HUES48 (cell line): ENCODE data around the gene ABCG1.

Source experiments
- H3K27ac ChIP-seq: one replicate; pipeline ENCODE4 v1.7.0; 2013; ENCODE audit warnings: low read depth, low read length, inconsistent platforms
- H3K27me3 ChIP-seq: 2 replicates; pipeline ENCODE4 v1.6.1; 2013; ENCODE audit warnings: mild to moderate bottlenecking, low read length; ENCODE audit not compliant: control insufficient read depth, insufficient read depth
- H3K36me3 ChIP-seq: 2 replicates; pipeline ENCODE4 v1.6.1; 2013; ENCODE audit warnings: low read length; ENCODE audit not compliant: control insufficient read depth, insufficient read depth
- H3K4me1 ChIP-seq: 2 replicates; pipeline ENCODE4 v1.6.1; 2013; ENCODE audit warnings: mild to moderate bottlenecking, low read length; ENCODE audit not compliant: control insufficient read depth, insufficient read depth
- H3K4me3 ChIP-seq: 2 replicates; pipeline ENCODE4 v1.5.1; 2013; ENCODE audit warnings: mild to moderate bottlenecking, low read depth, low read length
- H3K9ac ChIP-seq: 2 replicates; pipeline ENCODE4 v1.6.1; 2013; ENCODE audit warnings: mild to moderate bottlenecking, low read depth, low read length, moderate library complexity
- H3K9me3 ChIP-seq: 2 replicates; pipeline ENCODE4 v1.6.1; 2013; ENCODE audit warnings: low read length; ENCODE audit not compliant: control insufficient read depth, insufficient read depth

ABCG1 gene

GRCh38 chr21:42311816-42312625 lies 93.1 kb downstream of the ABCG1 start:
- Histone ChIP-seq H3K4me3 (no peak overlapping the region), H3K9me3 (no peaks in the 10 kb centered on the region), H3K4me1 (peaks cover 21% of the 10 kb centered on the region), H3K27me3 (no peaks in the 10 kb centered on the region), H3K36me3 (no peaks in the 10 kb centered on the region), H3K27ac (no peak overlapping the region), H3K9ac (no peak overlapping the region)

DNA sequence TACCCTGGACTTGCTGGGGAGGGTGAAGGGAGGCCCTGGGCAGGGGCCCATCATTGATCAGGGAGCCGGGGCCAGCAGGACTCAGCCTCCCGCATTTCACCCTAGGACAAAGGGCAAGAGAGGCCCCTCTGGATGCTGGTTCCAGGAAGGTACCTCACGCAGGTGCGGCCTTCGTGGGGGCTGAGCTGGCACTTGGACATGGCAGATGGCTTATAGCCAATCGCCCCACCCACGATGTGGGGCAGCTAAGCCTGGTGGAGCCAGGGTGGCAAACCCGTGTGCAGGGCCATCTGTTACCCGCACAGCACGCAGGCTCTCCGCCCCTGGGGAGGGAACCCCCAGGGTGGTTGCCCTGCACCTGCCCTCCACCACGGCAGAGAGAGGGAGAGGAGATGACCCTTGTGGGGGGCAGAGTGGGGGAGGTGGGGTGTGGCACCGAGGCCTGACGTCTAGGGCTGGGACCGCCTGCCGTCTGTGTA lies 93.7 kb downstream of the ABCG1 start:
- H3K9ac ChIP-seq = no peak overlapping the region
- peaks cover 27% of the 10 kb centered on the region for H3K4me1 ChIP-seq
- no peak overlapping the region for H3K27ac ChIP-seq
- H3K36me3 ChIP-seq = no peaks in the 10 kb centered on the region
- H3K9me3 ChIP-seq = no peaks in the 10 kb centered on the region
- H3K4me3 ChIP-seq = no peak overlapping the region
- H3K27me3 ChIP-seq = no peaks in the 10 kb centered on the region

DNA sequence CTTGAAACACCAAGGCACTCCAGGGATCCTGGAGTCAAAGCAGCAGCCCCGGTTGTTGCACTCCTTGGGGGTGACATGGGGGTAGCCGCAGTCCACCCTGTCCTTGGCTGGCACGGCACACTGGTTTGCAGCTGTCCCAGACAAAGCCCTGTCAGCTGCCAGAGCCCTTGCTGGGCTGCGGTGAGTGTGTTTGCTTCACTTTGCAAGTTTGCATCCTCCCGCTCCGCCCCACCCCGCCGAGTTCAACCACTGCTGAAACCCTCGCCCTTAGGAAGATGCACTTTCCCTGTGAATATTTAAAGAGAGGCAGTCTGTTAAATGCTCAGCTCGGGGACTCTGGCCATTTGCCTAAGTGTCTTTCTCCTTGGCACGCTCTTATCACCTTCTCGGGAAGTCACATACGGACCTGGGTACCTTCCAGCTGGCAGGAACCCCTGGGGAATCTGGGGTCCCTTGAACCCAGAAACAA lies 94.6 kb downstream of the ABCG1 start:
- H3K4me3 ChIP-seq = no peak overlapping the region
- no peaks in the 10 kb centered on the region for H3K9me3 ChIP-seq
- H3K36me3 ChIP-seq = no peaks in the 10 kb centered on the region
- H3K27me3 ChIP-seq = no peaks in the 10 kb centered on the region
- no peak overlapping the region for H3K27ac ChIP-seq
- peaks cover 32% of the 10 kb centered on the region for H3K4me1 ChIP-seq
- H3K9ac ChIP-seq = no peak overlapping the region

- H3K9me3 ChIP-seq = no peaks in the 10 kb centered on the region
- peaks cover 28% of the 10 kb centered on the region for H3K4me1 ChIP-seq
- no peak overlapping the region for H3K4me3 ChIP-seq
- H3K27ac ChIP-seq = no peak overlapping the region
- no peaks in the 10 kb centered on the region for H3K36me3 ChIP-seq
- H3K9ac ChIP-seq = no peak overlapping the region
- H3K27me3 ChIP-seq = no peaks in the 10 kb centered on the region
Measured at GRCh38 chr21:42314616-42315295, 95.8 kb downstream of the ABCG1 start.

DNA sequence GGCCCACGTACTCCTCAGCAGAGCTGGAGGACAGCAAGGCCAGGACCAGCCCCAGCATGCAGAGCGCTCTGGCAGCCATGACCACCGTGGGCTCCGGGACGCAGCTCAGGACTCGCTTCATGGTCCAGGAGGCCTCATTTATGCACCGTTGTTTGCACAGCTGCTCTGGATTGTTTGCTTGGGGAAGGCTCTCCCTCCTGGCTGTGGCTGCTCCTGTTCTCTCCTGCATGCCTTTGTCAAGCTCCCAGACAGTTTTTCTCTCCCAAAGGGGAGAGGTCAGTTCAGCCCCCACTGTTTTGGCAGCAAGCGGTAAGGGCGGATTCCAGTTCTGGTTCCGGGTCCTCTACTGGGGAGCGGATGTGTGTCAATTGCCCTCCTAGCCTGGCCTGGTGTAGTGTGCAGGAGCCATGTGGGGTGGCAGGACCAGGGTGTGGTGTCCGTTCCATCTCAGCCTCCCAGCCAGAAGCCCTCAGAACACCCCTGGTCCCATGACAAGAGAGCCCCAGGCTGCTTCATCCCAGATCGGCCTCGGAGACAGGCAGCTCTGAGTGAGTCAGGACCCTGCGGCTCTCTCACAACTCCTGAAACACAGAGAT lies 96.5 kb downstream of the ABCG1 start, which contains the start of gene TFF3:
TSS of gene TFF3 (minus strand) at position 114 of the 596 bp plus-strand sequence. CDS start at position 79, 35 bp downstream.
- Histone ChIP-seq H3K9me3 (no peaks in the 10 kb centered on the region), H3K4me3 (no peak within 1 kb of the TSS), H3K27me3 (no peaks in the 10 kb centered on the region), H3K27ac (no peak within 1 kb of the TSS), H3K9ac (no peak within 1 kb of the TSS), H3K36me3 (no peaks in the 10 kb centered on the region), H3K4me1 (peaks cover 28% of the 10 kb centered on the region)

- no peak overlapping the region for H3K4me3 ChIP-seq
Measured at GRCh38 chr21:42316891-42317290, 98.0 kb downstream of the ABCG1 start.

DNA sequence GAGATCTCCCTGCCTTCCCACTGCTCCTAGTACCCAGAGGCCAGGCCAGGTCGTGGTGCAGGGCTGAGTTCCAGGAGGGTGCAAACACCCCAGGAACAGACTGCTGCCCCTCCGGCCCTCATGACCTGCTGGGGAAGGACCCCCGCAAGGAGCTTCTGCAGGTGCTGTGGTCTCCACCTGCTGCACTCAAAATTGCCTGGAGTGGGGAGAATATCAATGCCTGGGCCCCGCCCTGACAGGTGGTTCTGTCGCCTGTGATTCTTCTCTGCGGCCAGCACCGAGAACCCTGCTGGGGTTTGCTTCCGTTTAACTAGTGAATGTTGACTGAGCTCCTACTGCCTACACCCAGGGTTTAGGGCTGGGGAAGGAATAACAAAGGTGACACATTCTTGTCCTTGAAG lies 98.4 kb downstream of the ABCG1 start:
- no peaks in the 10 kb centered on the region for H3K36me3 ChIP-seq
- H3K4me1 ChIP-seq = peaks cover 28% of the 10 kb centered on the region
- no peak overlapping the region for H3K9ac ChIP-seq
- H3K9me3 ChIP-seq = no peaks in the 10 kb centered on the region
- H3K4me3 ChIP-seq = no peak overlapping the region
- no peaks in the 10 kb centered on the region for H3K27me3 ChIP-seq
- H3K27ac ChIP-seq = no peak overlapping the region

More at GRCh38 chr21:42316891-42317290, 98.0 kb downstream of the ABCG1 start:
- no peak overlapping the region for H3K27ac ChIP-seq
- no peaks in the 10 kb centered on the region for H3K9me3 ChIP-seq
- no peaks in the 10 kb centered on the region for H3K27me3 ChIP-seq
- H3K4me1 ChIP-seq = peaks cover 28% of the 10 kb centered on the region
- no peak overlapping the region for H3K9ac ChIP-seq
- no peaks in the 10 kb centered on the region for H3K36me3 ChIP-seq

DNA sequence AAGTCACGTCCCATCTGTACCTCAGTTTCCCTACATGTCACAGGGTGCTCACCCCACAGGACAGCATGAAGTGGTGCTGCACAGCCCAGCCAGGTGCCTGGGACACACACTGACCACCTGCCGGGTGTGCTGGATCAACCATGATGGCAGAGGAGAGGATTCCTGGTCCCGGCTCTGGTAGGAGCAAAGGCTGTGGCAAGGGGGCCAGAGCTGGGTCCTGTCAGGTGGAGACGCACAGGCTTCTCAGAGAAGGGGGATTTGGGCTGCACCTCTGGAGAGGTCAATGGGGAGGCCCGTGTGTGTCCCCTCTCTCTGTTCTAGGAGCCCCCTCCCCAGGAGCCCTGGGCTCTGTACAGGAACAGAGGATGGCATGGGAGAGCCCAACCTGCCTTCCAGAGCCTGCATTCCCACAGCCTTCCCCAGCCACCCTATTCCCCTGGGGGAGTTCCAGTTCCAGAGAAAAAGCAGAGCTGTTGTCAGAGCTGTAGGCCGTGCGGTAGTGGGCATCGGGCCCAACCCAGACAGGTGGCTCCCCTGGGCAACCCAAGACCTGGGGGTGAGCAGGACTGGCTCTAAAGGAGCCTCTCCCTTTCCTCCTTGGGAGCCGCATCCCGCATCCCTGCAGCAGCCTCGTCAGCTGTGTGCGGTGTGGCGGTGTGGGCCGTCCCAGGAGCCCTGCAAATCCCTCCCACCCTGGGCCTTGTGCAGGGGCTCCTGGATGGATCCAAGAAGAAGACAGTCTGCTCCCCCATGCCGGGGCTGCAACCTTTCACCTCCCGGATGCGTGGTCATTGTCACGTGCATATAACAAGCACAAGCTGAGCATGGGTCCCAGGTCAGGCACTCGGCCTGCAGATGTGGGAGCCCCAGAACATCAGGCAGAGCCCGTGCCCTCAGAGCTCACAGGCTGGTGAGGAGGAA lies 99.1 kb downstream of the ABCG1 start:
- Histone ChIP-seq H3K9me3 (no peaks in the 10 kb centered on the region), H3K9ac (no peak overlapping the region), H3K27me3 (no peaks in the 10 kb centered on the region), H3K4me1 (peaks cover 27% of the 10 kb centered on the region), H3K36me3 (no peaks in the 10 kb centered on the region), H3K27ac (no peak overlapping the region), H3K4me3 (no peak overlapping the region)

GRCh38 chr21:42319376-42319775 lies 100.4 kb downstream of the ABCG1 start:
- H3K4me1 ChIP-seq = peaks cover 17% of the 10 kb centered on the region; the same call in 1 of the 2 replicates
- H3K4me3 ChIP-seq = no peak overlapping the region
- no peaks in the 10 kb centered on the region for H3K9me3 ChIP-seq

GRCh38 chr21:42319851-42320572 lies 101.1 kb downstream of the ABCG1 start:
- Histone ChIP-seq H3K9me3 (no peaks in the 10 kb centered on the region), H3K4me1 (peaks cover 17% of the 10 kb centered on the region; the same call in 1 of the 2 replicates), H3K36me3 (no peaks in the 10 kb centered on the region), H3K9ac (no peak overlapping the region), H3K27ac (no peak overlapping the region), H3K27me3 (no peaks in the 10 kb centered on the region), H3K4me3 (no peak overlapping the region)

More at GRCh38 chr21:42319376-42319775, 100.4 kb downstream of the ABCG1 start:
- no peak overlapping the region for H3K9ac ChIP-seq
- H3K27ac ChIP-seq = no peak overlapping the region
- H3K27me3 ChIP-seq = no peaks in the 10 kb centered on the region
- H3K36me3 ChIP-seq = no peaks in the 10 kb centered on the region
